Ovary (tissue), 9 donors: ENCODE data around the gene HSP90B1. TPM values are rescaled to one million over a fixed set of nuclear protein-coding genes. Genes with fewer than 3 reads are reported as not detected.

Experiments
- DNase-seq, 5 donors: peaks; one replicate each; pipeline ENCODE4 v3.0.0-alpha.2; 2019 to 2020
- H3K27ac ChIP-seq, 2 donors: fragments of 200-600 bp; one replicate each; pipeline versions ENCODE4 v1.5.1 to v1.8.0; 2019 to 2022
- H3K27me3 ChIP-seq: fragments of 200-600 bp; one replicate; pipeline ENCODE4 v1.8.0; 2022
- H3K36me3 ChIP-seq: fragments of 200-600 bp; sonication (generic); one replicate; pipeline ENCODE4 v1.5.1; 2019
- H3K4me1 ChIP-seq: one replicate; pipeline ENCODE4 v1.8.1; 2013; ENCODE audit warnings: mild to moderate bottlenecking, moderate library complexity; ENCODE audit not compliant: insufficient read depth
- H3K4me3 ChIP-seq: fragments of 200-600 bp; sonication (generic); one replicate; pipeline ENCODE4 v1.5.1; 2017
- H3K9me3 ChIP-seq, 2 donors: fragments of 200-600 bp in 1 of 2; sonication (generic) in 1 of 2; one replicate each; pipeline versions ENCODE4 v1.5.1 to v1.8.1; 2013 to 2019; ENCODE audit warnings: mild to moderate bottlenecking in 1 of 2, moderate library complexity in 1 of 2
- CTCF ChIP-seq, 3 donors: fragments of 450-650 bp in 2 of 3; fragments of 200-600 bp in 1 of 3; IDR thresholded peaks; one replicate each; pipeline versions ENCODE4 v1.5.1 to v1.8.0; 2016 to 2022; ENCODE audit warnings: antibody characterized with exemption in 3 of 3, mild to moderate bottlenecking in 1 of 3
- EP300 ChIP-seq: sonication (generic); formaldehyde crosslinking; IDR thresholded peaks from one replicate; pipeline ENCODE4 v1.6.1; 2017; ENCODE audit warnings: antibody characterized with exemption
- POLR2A ChIP-seq: fragments of 450-650 bp; IDR thresholded peaks from one replicate; pipeline ENCODE4 v1.6.1; 2017; ENCODE audit warnings: antibody characterized with exemption, mild to moderate bottlenecking, moderate library complexity
- WGBS, 3 donors: extraction: QIAGEN DNeasy Blood & Tissue Kit in 1 of 3; methylation state at CpG; one replicate each; pipeline versions ENCODE4 v1.1.5 to v1.1.7; 2013 to 2017; 5-methylcytosine and 5-hydroxymethylcytosine counted together
- intact Hi-C, 4 donors: fragments of 100-400 bp; cut with DNase I; formaldehyde crosslinking; loops; one replicate each; pipeline versions ENCODE4 v1.11.0 to v1.15.1; 2022 to 2023
- polyA plus RNA-seq, 2 donors: library from polyadenylated mRNA; stranded (reverse); fragments of 200-250 nt in 1 of 2; fragments of 350-450 nt in 1 of 2; fragmentation: Illumina TruSeq in 1 of 2; extraction: RNeasy Lipid Tissue Mini Kit (QIAGEN cat#74804) in 1 of 2; gene quantifications; one replicate each; pipeline ENCODE4 v1.2.3, GENCODE V29; 2013 to 2014
- total RNA-seq, 7 donors: library from RNA; depleted of rRNA in 2 of 7; stranded (reverse); fragments of >200 nt in 2 of 7; fragmentation: NEBNext Ultra II Directional in 3 of 7; extraction: Animal tissue kit (Norgen Biotek cat#: 25700) in 3 of 7; gene quantifications; one replicate each; pipeline versions ENCODE4 v1.1.0 to v1.2.4, GENCODE V29; 2016 to 2023
- donor health status: DM: no; HTN: no; CAD: no; lungs with moderate emphysema.
- donor health status: DM: no; HTN: no; CAD: no.
- donor health status: Bipolar disorder and iron deficiency.
- donor health status: DM: yes; HTN: yes; CAD: no.
- donor health status: DM: no; HTN: no; CAD: no.
- donor health status: DM: yes; HTN: yes; CAD: no.

The HSP90B1 gene
- total and polyA plus RNA-seq, 9 donors, result 217 to 777 (median 442) TPM

DNA sequence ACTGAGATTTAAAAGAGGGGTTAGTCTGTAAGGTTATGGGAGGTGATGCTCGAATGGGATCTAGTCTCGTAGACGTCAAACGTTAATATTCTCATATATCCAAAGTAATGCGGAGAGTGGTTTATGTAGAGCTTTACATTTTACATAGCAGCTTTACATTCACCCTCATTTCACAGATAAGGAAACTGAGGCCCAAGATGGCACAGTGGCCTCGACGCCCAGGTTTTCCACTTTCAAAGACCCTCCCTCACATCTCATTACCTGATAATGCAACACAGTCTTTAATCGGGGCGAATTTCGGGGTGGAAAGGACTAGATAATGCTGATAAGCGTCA lies 35.0 kb downstream of the HSP90B1 start:
- intact Hi-C loops, result loop anchor here in 3 of 4 donors (5.0 to 10.0 kb wide), 2 partner anchors 33 to 100 kb away; partner anchors contain the start of genes HCFC2 (in 2 of the 3) and HSP90B1 (in 1 of the 3)
- DNase-seq, result no peak
- Histone ChIP-seq H3K4me3 (peak overlapping the region; percentile 76), H3K27ac (peak overlapping the region; percentile 81 to 94), H3K4me1 (peaks cover 9% of the 10 kb centered on the region), H3K9me3 (no peaks in the 10 kb centered on the region), H3K36me3 (no peaks in the 10 kb centered on the region), H3K27me3 (no peaks in the 10 kb centered on the region)
- WGBS, 3 donors, result 0 to 1% (median 0%) methylated on average over 11 of the region's 11 CpGs
- TF ChIP-seq EP300, result no peak
- no peak for TF ChIP-seq CTCF (IDR thresholded peaks at IDR 0.05)
- no peak for TF ChIP-seq POLR2A

DNA sequence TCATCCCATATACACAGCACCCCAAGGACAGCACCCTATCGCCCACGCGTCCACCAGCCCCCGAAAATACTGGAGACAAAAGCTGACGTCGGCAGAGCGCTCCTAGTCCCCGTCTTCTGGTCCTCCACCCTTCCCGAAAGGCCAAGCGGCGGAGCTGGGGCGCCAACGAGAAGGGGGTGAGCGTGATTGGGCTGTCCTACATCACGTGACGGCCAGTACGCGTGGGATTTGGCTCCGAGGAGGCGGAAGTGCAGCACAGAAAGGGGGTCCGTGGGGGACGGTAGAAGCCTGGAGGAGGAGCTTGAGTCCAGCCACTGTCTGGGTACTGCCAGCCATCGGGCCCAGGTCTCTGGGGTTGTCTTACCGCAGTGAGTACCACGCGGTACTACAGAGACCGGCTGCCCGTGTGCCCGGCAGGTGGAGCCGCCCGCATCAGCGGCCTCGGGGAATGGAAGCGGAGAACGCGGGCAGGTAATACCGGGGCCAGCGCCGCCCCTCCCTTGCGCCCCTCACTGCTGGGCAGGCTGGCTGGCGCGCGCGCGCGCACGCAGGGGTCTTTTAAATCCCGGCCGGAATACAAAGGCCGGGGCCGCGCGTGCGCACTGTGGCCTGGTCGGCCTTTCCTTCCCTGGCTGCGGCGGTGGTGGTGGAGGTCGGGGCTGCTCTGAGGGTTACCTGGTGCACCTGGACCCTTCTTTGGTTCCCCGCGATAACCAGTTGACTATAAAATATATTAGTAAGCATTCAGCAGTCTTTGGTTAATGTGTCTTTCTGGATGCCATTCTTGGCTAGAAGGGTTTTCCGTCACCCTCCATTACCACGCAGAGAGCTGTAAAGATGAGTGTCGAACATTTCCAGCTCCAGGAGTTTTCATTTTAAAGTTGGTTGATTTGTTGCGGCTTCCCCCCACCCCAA lies 35.6 kb downstream of the HSP90B1 start, which contains the start of gene TDG:
Gene TDG, plus strand, starts transcription at position 283 of the 915 bp plus-strand sequence. Its CDS starts 166 bp downstream, at position 449.
- intact Hi-C loops, result loop anchor here in 3 of 4 donors (5.0 to 10.0 kb wide), 2 partner anchors 34 to 99 kb away; partner anchors contain the start of genes HCFC2 (in 2 of the 3) and HSP90B1 (in 1 of the 3)
- peak; percentile 97 to 99 (median 98) for DNase-seq
- Histone ChIP-seq H3K27ac (peak within 1 kb of the TSS; percentile 81 to 94), H3K9me3 (no peaks in the 10 kb centered on the region), H3K36me3 (no peaks in the 10 kb centered on the region), H3K27me3 (no peaks in the 10 kb centered on the region), H3K4me3 (peak within 1 kb of the TSS; percentile 76), H3K4me1 (peaks cover 9% of the 10 kb centered on the region)
- peak; percentile 93 for TF ChIP-seq POLR2A
- TF ChIP-seq CTCF (IDR thresholded peaks at IDR 0.05), result peak in 2 of 3 donors; percentile 7 to 17
- TF ChIP-seq EP300, result no peak
- 3 to 5% (median 4%) methylated on average over 43 to 64 of the region's 64 CpGs for WGBS, 3 donors

GRCh38 chr12:103966736-103967135 lies 36.5 kb downstream of the HSP90B1 start:
- peak overlapping the region; percentile 76 for H3K4me3 ChIP-seq
- H3K4me1 ChIP-seq, result peaks cover 9% of the 10 kb centered on the region
- 9 to 15% (median 10%) methylated on average over 1 of the region's 1 CpG for WGBS, 3 donors
- TF ChIP-seq CTCF (IDR thresholded peaks at IDR 0.05) (no peak), EP300 (no peak), POLR2A (no peak)
- peak overlapping the region in 1 of 2 donors; percentile 94 for H3K27ac ChIP-seq
- H3K9me3 ChIP-seq, result no peaks in the 10 kb centered on the region
- H3K27me3 ChIP-seq, result no peaks in the 10 kb centered on the region
- no peak for DNase-seq
- no peaks in the 10 kb centered on the region for H3K36me3 ChIP-seq
- intact Hi-C loops, result loop anchor here in 3 of 4 donors (5.0 to 10.0 kb wide), 2 partner anchors 34 to 98 kb away; partner anchors contain the start of genes HCFC2 (in 2 of the 3) and HSP90B1 (in 1 of the 3)

DNA sequence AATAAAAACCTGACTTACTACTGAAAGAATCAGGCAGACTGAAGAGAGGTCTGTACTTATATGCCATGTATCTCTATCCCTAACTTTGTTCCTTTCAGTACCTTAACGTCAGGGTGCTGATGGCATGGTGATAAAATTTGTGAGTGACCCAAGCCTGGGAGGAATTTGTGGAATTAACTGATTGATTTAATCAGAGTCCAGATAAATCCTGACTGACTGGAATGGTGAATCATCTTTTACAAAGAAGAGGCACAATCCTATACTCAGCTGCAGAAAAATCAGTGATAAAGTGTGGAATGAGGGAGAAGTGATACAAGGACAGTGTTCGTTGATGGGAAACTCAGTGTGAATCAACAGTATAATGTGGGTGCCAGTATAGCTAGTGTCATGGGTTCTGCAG lies 39.2 kb downstream of the HSP90B1 start:
- Histone ChIP-seq H3K4me1 (peaks cover 8% of the 10 kb centered on the region), H3K36me3 (no peaks in the 10 kb centered on the region), H3K27me3 (no peaks in the 10 kb centered on the region), H3K27ac (no peak overlapping the region), H3K9me3 (no peaks in the 10 kb centered on the region), H3K4me3 (no peak overlapping the region)
- intact Hi-C loops, result loop anchor here in 3 of 4 donors (5.0 to 10.0 kb wide), 2 partner anchors 37 to 95 kb away; partner anchors contain the start of genes HCFC2 (in 2 of the 3) and HSP90B1 (in 1 of the 3)
- no peak for DNase-seq
- WGBS, 3 donors, result 61 to 73% (median 67%) methylated on average over 2 of the region's 2 CpGs
- no peak for TF ChIP-seq POLR2A
- TF ChIP-seq CTCF (IDR thresholded peaks at IDR 0.05), result no peak
- TF ChIP-seq EP300, result no peak
